Neural cell (in vitro differentiated cells): Measurements from ENCODE around the gene TRMT2A. TPM values are rescaled to one million over a fixed set of nuclear protein-coding genes. Genes with fewer than 3 reads are reported as not detected.

Experiments
- H2AFZ ChIP-seq: fragments of 200-600, 300-800 bp; sonication (generic), shearing (Covaris generic); 2 replicates; pipeline ENCODE4 v1.6.0; 2014; ENCODE audit warnings: low read depth, mild to moderate bottlenecking, antibody characterized with exemption, low read length, moderate library complexity
- H3F3A ChIP-seq: fragments of 200-600 bp; shearing (Covaris generic); 2 replicates; pipeline ENCODE4 v1.6.1; 2016; ENCODE audit warnings: mild to moderate bottlenecking, moderate library complexity, mixed read lengths, antibody characterized with exemption, low read length; ENCODE audit not compliant: insufficient read depth, poor library complexity, severe bottlenecking
- H3K27ac ChIP-seq: fragments of 200-600, 300-800 bp; sonication (generic), shearing (Covaris generic); 2 replicates; pipeline ENCODE4 v1.5.1; 2014; ENCODE audit warnings: mild to moderate bottlenecking, low read length, moderate library complexity
- H3K27me3 ChIP-seq: fragments of 300-800, 200-600 bp; sonication (generic), shearing (Covaris generic); 2 replicates; pipeline ENCODE4 v1.6.0; 2014; ENCODE audit warnings: mild to moderate bottlenecking, low read depth, low read length, moderate library complexity; ENCODE audit not compliant: insufficient read depth
- H3K36me3 ChIP-seq: fragments of 300-800, 200-600 bp; sonication (generic), shearing (Covaris generic); 2 replicates; pipeline ENCODE4 v1.5.1; 2014; ENCODE audit warnings: mild to moderate bottlenecking, antibody characterized with exemption, low read length, moderate library complexity; ENCODE audit not compliant: insufficient read depth
- H3K4me2 ChIP-seq: fragments of 300-800, 200-600 bp; sonication (generic), shearing (Covaris generic); 2 replicates; pipeline ENCODE4 v1.6.0; 2014; ENCODE audit warnings: mild to moderate bottlenecking, low read length
- H3K4me3 ChIP-seq: fragments of 300-800, 200-600 bp; sonication (generic), shearing (Covaris generic); 2 replicates; pipeline ENCODE4 v1.5.1; 2014; ENCODE audit warnings: mild to moderate bottlenecking, low read length, moderate library complexity
- H3K79me2 ChIP-seq: fragments of 200-600 bp; shearing (Covaris generic); replicated peaks from 2 replicates; pipeline ENCODE4 v1.6.0; 2014; ENCODE audit warnings: mild to moderate bottlenecking, low read length, moderate library complexity; ENCODE audit not compliant: insufficient read depth
- H3K9ac ChIP-seq: fragments of 300-800, 200-600 bp; sonication (generic), shearing (Covaris generic); 2 replicates; pipeline ENCODE4 v1.6.1; 2016; ENCODE audit warnings: mild to moderate bottlenecking, low read length, mixed read lengths
- H3K9me2 ChIP-seq: fragments of 200-600 bp; shearing (Covaris generic); 2 replicates; pipeline ENCODE4 v1.6.1; 2016; ENCODE audit warnings: mild to moderate bottlenecking, low read length, mixed read lengths; ENCODE audit not compliant: insufficient read depth
- H3K9me3 ChIP-seq: fragments of 200-600, 300-800 bp; sonication (generic), shearing (Covaris generic); 2 replicates; pipeline ENCODE4 v1.6.1; 2016; ENCODE audit warnings: mild to moderate bottlenecking, mixed run types, low read length, moderate library complexity, mixed read lengths
- H4K20me1 ChIP-seq: fragments of 200-600 bp; shearing (Covaris generic); 2 replicates; pipeline ENCODE4 v1.6.1; 2016; ENCODE audit warnings: mild to moderate bottlenecking, mixed run types; ENCODE audit not compliant: insufficient read depth
- EZH2 ChIP-seq: fragments of 200-600, 300-800 bp; shearing (Covaris generic), sonication (generic); IDR thresholded peaks from 2 replicates; pipeline ENCODE4 v1.6.1; 2014; ENCODE audit warnings: antibody characterized with exemption, low read length, borderline replicate concordance, mild to moderate bottlenecking; ENCODE audit not compliant: insufficient read depth, poor library complexity, severe bottlenecking
- POLR2AphosphoS5 ChIP-seq: IDR thresholded peaks from 2 replicates; pipeline ENCODE4 v1.6.1; 2012
- RAD21 ChIP-seq: fragments of 450-650 bp; conservative IDR thresholded peaks from 2 replicates; pipeline ENCODE4 v1.6.1; 2014; ENCODE audit warnings: antibody characterized with exemption, mild to moderate bottlenecking, moderate library complexity
- REST ChIP-seq: IDR thresholded peaks from 2 replicates; pipeline ENCODE4 v1.6.1; 2012; ENCODE audit warnings: borderline replicate concordance
- SMC3 ChIP-seq: fragments of 450-650 bp; conservative IDR thresholded peaks from 2 replicates; pipeline ENCODE4 v1.6.1; 2014; ENCODE audit warnings: antibody characterized with exemption, mild to moderate bottlenecking, moderate library complexity; ENCODE audit not compliant: poor library complexity
- TAF1 ChIP-seq: IDR thresholded peaks from 2 replicates; pipeline ENCODE4 v1.6.1; 2012; ENCODE audit warnings: low read depth
- polyA plus RNA-seq: library from polyadenylated mRNA; depleted of rRNA; stranded (reverse); fragments of >200 nt; gene quantifications from 2 replicates; pipeline ENCODE4 v1.2.3, GENCODE V29; 2014

The TRMT2A gene
- polyA plus RNA-seq, 1 donor from 2014 or later: 96.7 TPM

GRCh38 chr22:20115691-20116375, 1.2 kb downstream of the TRMT2A start, which contains the start of gene RANBP1:
Gene RANBP1, plus strand, starts transcription at chr22:20116104. Its CDS starts 81 bp downstream, at chr22:20116185.
- Histone ChIP-seq H3K9me2 (no peaks in the 10 kb centered on the region), H3K27ac (peak within 1 kb of the TSS; percentile 78), H2AFZ (peak within 1 kb of the TSS; percentile 45), H3K4me2 (peak within 1 kb of the TSS; percentile 62), H3K27me3 (no peaks in the 10 kb centered on the region), H3K79me2 (peaks cover 38% of the 10 kb centered on the region), H3K4me3 (peak within 1 kb of the TSS; percentile 98), H3K9ac (peak within 1 kb of the TSS; percentile 93), H3K36me3 (peaks cover 6% of the 10 kb centered on the region), H3F3A (no peaks in the 10 kb centered on the region), H4K20me1 (no peaks in the 10 kb centered on the region), H3K9me3 (no peaks in the 10 kb centered on the region)
- TF ChIP-seq SMC3: no peak
- TF ChIP-seq POLR2AphosphoS5: no peak
- TF ChIP-seq EZH2: no peak
- no peak for TF ChIP-seq RAD21

GRCh38 chr22:20114506-20115475, 2.2 kb downstream of the TRMT2A start:
- Histone ChIP-seq H3F3A (no peaks in the 10 kb centered on the region), H3K36me3 (peaks cover 6% of the 10 kb centered on the region), H3K9ac (no peak overlapping the region), H3K79me2 (peaks cover 34% of the 10 kb centered on the region), H3K27me3 (no peaks in the 10 kb centered on the region), H3K4me2 (no peak overlapping the region), H3K4me3 (no peak overlapping the region), H3K9me2 (no peaks in the 10 kb centered on the region), H2AFZ (no peak overlapping the region), H3K27ac (no peak overlapping the region), H3K9me3 (no peaks in the 10 kb centered on the region), H4K20me1 (no peaks in the 10 kb centered on the region)
- TF ChIP-seq REST (no peak), POLR2AphosphoS5 (peak; percentile 13)

GRCh38 chr22:20113551-20114310, 3.3 kb downstream of the TRMT2A start:
- TF ChIP-seq POLR2AphosphoS5 (peak; percentile 11), TAF1 (no peak)
- Histone ChIP-seq H3K9ac (no peak overlapping the region), H3K27ac (no peak overlapping the region)

More at GRCh38 chr22:20113551-20114310, 3.3 kb downstream of the TRMT2A start:
- Histone ChIP-seq H3K9me2 (no peaks in the 10 kb centered on the region), H4K20me1 (no peaks in the 10 kb centered on the region), H3K9me3 (no peaks in the 10 kb centered on the region), H3K4me2 (no peak overlapping the region), H3K36me3 (peaks cover 6% of the 10 kb centered on the region), H3F3A (no peaks in the 10 kb centered on the region), H2AFZ (no peak overlapping the region), H3K27me3 (no peaks in the 10 kb centered on the region), H3K79me2 (peaks cover 27% of the 10 kb centered on the region), H3K4me3 (no peak overlapping the region)
